ENCODE data around the gene ZBTB47.

Gene ZBTB47

GRCh38 chr3:42637001-42637400 is 16.5 kb upstream of the ZBTB47 start:
- Mint-ChIP-seq H3K27ac (no peak overlapping the region), H3K27me3 (ENCODE audit: low read depth) (no peaks in the 10 kb centered on the region), H3K36me3 (ENCODE audit: low read depth) (peaks cover 39% of the 10 kb centered on the region), H3K4me3 (no peak overlapping the region), H3K9me3 (no peaks in the 10 kb centered on the region), H3K4me1 (no peaks in the 10 kb centered on the region)
- no peak for TF ChIP-seq CTCF (IDR thresholded peaks at IDR 0.05; ENCODE audit: unreplicated experiment in 3 of 3)

DNA sequence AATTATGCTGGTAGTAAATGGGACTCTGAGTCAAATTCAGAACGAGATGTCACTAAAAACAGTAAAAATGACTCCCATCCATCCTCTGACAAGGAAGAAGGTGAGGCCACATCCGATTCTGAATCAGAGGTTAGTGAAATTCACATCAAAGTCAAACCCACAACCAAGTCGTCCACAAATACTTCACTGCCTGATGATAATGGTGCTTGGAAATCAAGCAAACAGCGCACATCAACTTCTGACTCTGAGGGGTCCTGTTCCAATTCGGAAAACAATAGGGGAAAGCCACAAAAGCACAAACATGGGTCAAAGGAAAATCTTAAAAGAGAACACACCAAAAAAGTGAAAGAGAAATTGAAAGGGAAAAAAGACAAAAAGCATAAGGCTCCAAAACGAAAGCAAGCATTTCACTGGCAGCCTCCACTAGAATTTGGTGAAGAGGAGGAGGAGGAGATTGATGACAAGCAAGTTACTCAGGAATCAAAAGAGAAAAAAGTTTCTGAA is 15.1 kb upstream of the ZBTB47 start:
- Mint-ChIP-seq H3K36me3 (ENCODE audit: low read depth) (peaks cover 44% of the 10 kb centered on the region), H3K27ac (no peak overlapping the region), H3K4me1 (no peaks in the 10 kb centered on the region), H3K27me3 (ENCODE audit: low read depth) (no peaks in the 10 kb centered on the region), H3K9me3 (no peaks in the 10 kb centered on the region), H3K4me3 (no peak overlapping the region)
- TF ChIP-seq CTCF (IDR thresholded peaks at IDR 0.05; ENCODE audit: unreplicated experiment in 3 of 3): no peak

- Mint-ChIP-seq H3K9me3 (no peaks in the 10 kb centered on the region), H3K36me3 (ENCODE audit: low read depth) (peaks cover 42% of the 10 kb centered on the region), H3K27ac (no peak overlapping the region), H3K4me3 (no peak overlapping the region), H3K27me3 (ENCODE audit: low read depth) (no peaks in the 10 kb centered on the region), H3K4me1 (no peaks in the 10 kb centered on the region)
- no peak for TF ChIP-seq CTCF (IDR thresholded peaks at IDR 0.05; ENCODE audit: unreplicated experiment in 3 of 3)
These were observed 14.3 kb upstream of the ZBTB47 start for GRCh38 chr3:42639192-42639591.

- no peaks in the 10 kb centered on the region for H3K9me3 Mint-ChIP-seq
- no peak overlapping the region for H3K4me3 Mint-ChIP-seq
- no peaks in the 10 kb centered on the region for H3K4me1 Mint-ChIP-seq
- H3K27me3 Mint-ChIP-seq (ENCODE audit: low read depth): no peaks in the 10 kb centered on the region
- no peak for TF ChIP-seq CTCF (IDR thresholded peaks at IDR 0.05; ENCODE audit: unreplicated experiment in 3 of 3)
- H3K27ac Mint-ChIP-seq: no peak overlapping the region
- H3K36me3 Mint-ChIP-seq (ENCODE audit: low read depth): peaks cover 42% of the 10 kb centered on the region
These were observed 13.4 kb upstream of the ZBTB47 start for GRCh38 chr3:42640129-42640528.

- Mint-ChIP-seq H3K36me3 (ENCODE audit: low read depth) (peaks cover 44% of the 10 kb centered on the region), H3K27me3 (ENCODE audit: low read depth) (no peaks in the 10 kb centered on the region), H3K4me1 (no peaks in the 10 kb centered on the region), H3K9me3 (no peaks in the 10 kb centered on the region), H3K27ac (no peak overlapping the region), H3K4me3 (no peak overlapping the region)
- TF ChIP-seq CTCF (IDR thresholded peaks at IDR 0.05; ENCODE audit: unreplicated experiment in 3 of 3): no peak
These were observed 12.6 kb upstream of the ZBTB47 start for GRCh38 chr3:42640771-42641370.

- no peak for TF ChIP-seq CTCF (IDR thresholded peaks at IDR 0.05; ENCODE audit: unreplicated experiment in 3 of 3)
- H3K4me3 Mint-ChIP-seq: no peak overlapping the region
- no peaks in the 10 kb centered on the region for H3K9me3 Mint-ChIP-seq
- peaks cover 28% of the 10 kb centered on the region for H3K4me1 Mint-ChIP-seq
- no peak overlapping the region for H3K27ac Mint-ChIP-seq
- no peaks in the 10 kb centered on the region for H3K27me3 Mint-ChIP-seq (ENCODE audit: low read depth)
- H3K36me3 Mint-ChIP-seq (ENCODE audit: low read depth): peaks cover 52% of the 10 kb centered on the region
These were observed 5.6 kb upstream of the ZBTB47 start for GRCh38 chr3:42647821-42648459.
